ENCODE measurements around the gene CDADC1. TPM values are rescaled to one million over a fixed set of nuclear protein-coding genes. Genes with fewer than 3 reads are reported as not detected.

Gene CDADC1
- total and polyA plus RNA-seq, 2 donors (not counting 3 experiments of a cell fraction or from before 2014, with no cell fraction given) = 2.4 to 9.1 TPM

- H3K79me2 ChIP-seq (ENCODE audit: control insufficient read depth, insufficient read depth, low read length) = no peaks in the 10 kb centered on the region
- DNase-seq (ENCODE audit: low read depth, low spot score) (no peak), FAIRE-seq (no peak)
- H3K27me3 ChIP-seq (ENCODE audit: control insufficient read depth in 2 of 2, insufficient read depth in 2 of 2, low read length in 2 of 2) = no peaks in the 10 kb centered on the region
- no TSS peak for BruUV-seq (replicated peaks)
- no peak overlapping the region for H2AFZ ChIP-seq (ENCODE audit: low read depth, low read length)
- ChIA-PET POLR2A (no interaction called here), CTCF (interaction anchor here (2.1 to 4.8 kb wide), 2 partner anchors 134 to 305 kb away, joined by 6 to 60 read pairs; no protein-coding TSS in a partner anchor)
- H3K4me1 ChIP-seq (ENCODE audit: control insufficient read depth, extremely low read depth, insufficient read depth, low read length) = peaks cover 7% of the 10 kb centered on the region
- no peak overlapping the region for H3K9ac ChIP-seq (replicated peaks; ENCODE audit: extremely low read depth, insufficient read depth, low read length)
- no peaks in the 10 kb centered on the region for H4K20me1 ChIP-seq (replicated peaks; ENCODE audit: control insufficient read depth, extremely low read depth, insufficient read depth, low read length)
- H3K4me2 ChIP-seq (ENCODE audit: insufficient read depth, low read length) = no peak overlapping the region
- H3K36me3 ChIP-seq (ENCODE audit: control insufficient read depth in 2 of 2, extremely low read depth in 1 of 2, insufficient read depth in 2 of 2, low read length in 2 of 2) = no peaks in the 10 kb centered on the region
- TF ChIP-seq JUN (IDR thresholded peaks at IDR 0.05; ENCODE audit: borderline replicate concordance, insufficient read depth, insufficient read length, low read depth) (no peak), MYC (IDR thresholded peaks at IDR 0.05; ENCODE audit: low read depth, low read length) (no peak), GATA2 (IDR thresholded peaks at IDR 0.05; ENCODE audit: insufficient read depth, insufficient read length, low read depth, low read length) (no peak), CTCF (IDR thresholded peaks at IDR 0.05; ENCODE audit: extremely low read depth in 1 of 2, insufficient read depth in 1 of 2, low read depth in 1 of 2, low read length in 2 of 2) (no peak), EZH2 (IDR thresholded peaks at IDR 0.05; ENCODE audit: borderline replicate concordance, low read depth, low read length, severe bottlenecking) (no peak), POLR2A (IDR thresholded peaks at IDR 0.05; ENCODE audit: low read depth, low read length) (no peak), POLR2AphosphoS5 (IDR thresholded peaks at IDR 0.05; ENCODE audit: insufficient read depth, low read depth, low read length) (no peak), FOS (IDR thresholded peaks at IDR 0.05; ENCODE audit: borderline replicate concordance, insufficient read depth, low read length) (no peak), MAX (IDR thresholded peaks at IDR 0.05; ENCODE audit: insufficient read depth, insufficient read length) (no peak)
- H3K27ac ChIP-seq (ENCODE audit: insufficient read depth, low read depth, low read length) = no peak overlapping the region
- dilution Hi-C loops (cut with MboI; ENCODE audit: extremely low pct_ligation_motif_present, low sequenced_read_pairs) = no loop called here
- no peak overlapping the region for H3K4me3 ChIP-seq (replicated peaks in 1 of 3; ENCODE audit: insufficient read depth in 1 of 3, low read depth in 1 of 3, low read length in 3 of 3)
- H3K9me1 ChIP-seq (replicated peaks; ENCODE audit: control insufficient read depth, extremely low read depth, insufficient read depth, low read length) = no peaks in the 10 kb centered on the region
- intact Hi-C loops (cut with micrococcal nuclease) = loop anchor here (5.0 kb wide), 1 partner anchor 284 kb away; the partner anchor contains the start of gene RCBTB1
- H3K9me3 ChIP-seq (replicated peaks; ENCODE audit: control insufficient read depth, insufficient read depth, low read length) = no peaks in the 10 kb centered on the region
Observed at GRCh38 chr13:49302817-49303216, 55.1 kb downstream of the CDADC1 start.
